ENCODE results near the gene HM13. TPM values are rescaled to one million over a fixed set of nuclear protein-coding genes. Genes with fewer than 3 reads are reported as not detected.

HM13 gene
- total and polyA plus RNA-seq, 2 of the 13 experiments (the other 11 are each of a cell fraction or from before 2014, with no cell fraction given), result 118 to 243 TPM

DNA sequence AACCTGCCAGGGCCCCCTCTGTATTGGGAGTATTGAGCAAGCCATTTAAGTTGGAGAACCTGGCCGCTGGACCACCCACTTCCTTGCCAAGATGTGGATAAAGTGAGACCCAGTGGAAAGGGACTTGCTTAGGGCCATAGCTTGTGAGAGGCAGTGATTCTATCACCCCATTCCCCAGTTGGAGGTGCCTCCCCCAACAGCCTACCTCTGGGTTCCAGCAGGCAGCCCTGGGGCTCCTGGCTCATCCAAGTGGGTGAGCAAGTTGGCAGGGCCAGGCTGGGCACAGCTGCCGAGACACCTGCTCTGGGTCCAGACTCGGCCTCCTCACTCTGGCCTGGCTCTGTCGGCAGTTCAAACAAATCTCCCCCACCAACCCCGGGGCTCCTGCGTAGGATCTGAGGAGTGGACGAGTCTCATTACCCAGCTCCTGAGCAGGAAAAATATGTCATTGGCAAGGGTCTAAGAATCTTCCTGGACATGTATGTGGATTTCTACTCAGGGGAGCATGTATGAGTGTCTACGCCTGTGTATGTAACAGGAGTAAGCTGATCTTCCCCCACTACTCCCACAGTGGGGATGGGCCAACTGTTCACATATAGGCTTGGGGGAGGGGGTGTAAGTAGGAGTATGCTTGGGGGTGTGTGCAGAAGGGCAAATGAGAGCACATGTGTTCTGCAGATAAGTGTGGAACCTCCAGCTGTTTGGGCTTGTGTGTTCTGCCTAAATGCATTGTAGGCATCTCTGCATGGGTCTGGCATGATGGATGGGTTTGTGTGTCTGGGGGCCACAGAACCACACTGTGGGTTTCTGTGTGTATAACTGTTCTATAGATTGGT is 92.8 kb downstream of the HM13 start (continued):
- TF ChIP-seq MED1 (CRISPR knock-in tag; IDR thresholded peaks at IDR 0.05), result peak; percentile 86
- TF ChIP-seq, protein P1, sequence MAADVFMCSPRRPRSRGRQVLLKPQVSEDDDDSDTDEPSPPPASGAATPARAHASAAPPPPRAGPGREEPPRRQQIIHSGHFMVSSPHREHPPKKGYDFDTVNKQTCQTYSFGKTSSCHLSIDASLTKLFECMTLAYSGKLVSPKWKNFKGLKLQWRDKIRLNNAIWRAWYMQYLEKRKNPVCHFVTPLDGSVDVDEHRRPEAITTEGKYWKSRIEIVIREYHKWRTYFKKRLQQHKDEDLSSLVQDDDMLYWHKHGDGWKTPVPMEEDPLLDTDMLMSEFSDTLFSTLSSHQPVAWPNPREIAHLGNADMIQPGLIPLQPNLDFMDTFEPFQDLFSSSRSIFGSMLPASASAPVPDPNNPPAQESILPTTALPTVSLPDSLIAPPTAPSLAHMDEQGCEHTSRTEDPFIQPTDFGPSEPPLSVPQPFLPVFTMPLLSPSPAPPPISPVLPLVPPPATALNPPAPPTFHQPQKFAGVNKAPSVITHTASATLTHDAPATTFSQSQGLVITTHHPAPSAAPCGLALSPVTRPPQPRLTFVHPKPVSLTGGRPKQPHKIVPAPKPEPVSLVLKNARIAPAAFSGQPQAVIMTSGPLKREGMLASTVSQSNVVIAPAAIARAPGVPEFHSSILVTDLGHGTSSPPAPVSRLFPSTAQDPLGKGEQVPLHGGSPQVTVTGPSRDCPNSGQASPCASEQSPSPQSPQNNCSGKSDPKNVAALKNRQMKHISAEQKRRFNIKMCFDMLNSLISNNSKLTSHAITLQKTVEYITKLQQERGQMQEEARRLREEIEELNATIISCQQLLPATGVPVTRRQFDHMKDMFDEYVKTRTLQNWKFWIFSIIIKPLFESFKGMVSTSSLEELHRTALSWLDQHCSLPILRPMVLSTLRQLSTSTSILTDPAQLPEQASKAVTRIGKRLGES (CRISPR knock-in tag; IDR thresholded peaks at IDR 0.05; ENCODE audit: borderline replicate concordance), result 0 out of 2 replicates have a peak, but pooled peaks have one; percentile 74
- TF ChIP-seq, protein P2, sequence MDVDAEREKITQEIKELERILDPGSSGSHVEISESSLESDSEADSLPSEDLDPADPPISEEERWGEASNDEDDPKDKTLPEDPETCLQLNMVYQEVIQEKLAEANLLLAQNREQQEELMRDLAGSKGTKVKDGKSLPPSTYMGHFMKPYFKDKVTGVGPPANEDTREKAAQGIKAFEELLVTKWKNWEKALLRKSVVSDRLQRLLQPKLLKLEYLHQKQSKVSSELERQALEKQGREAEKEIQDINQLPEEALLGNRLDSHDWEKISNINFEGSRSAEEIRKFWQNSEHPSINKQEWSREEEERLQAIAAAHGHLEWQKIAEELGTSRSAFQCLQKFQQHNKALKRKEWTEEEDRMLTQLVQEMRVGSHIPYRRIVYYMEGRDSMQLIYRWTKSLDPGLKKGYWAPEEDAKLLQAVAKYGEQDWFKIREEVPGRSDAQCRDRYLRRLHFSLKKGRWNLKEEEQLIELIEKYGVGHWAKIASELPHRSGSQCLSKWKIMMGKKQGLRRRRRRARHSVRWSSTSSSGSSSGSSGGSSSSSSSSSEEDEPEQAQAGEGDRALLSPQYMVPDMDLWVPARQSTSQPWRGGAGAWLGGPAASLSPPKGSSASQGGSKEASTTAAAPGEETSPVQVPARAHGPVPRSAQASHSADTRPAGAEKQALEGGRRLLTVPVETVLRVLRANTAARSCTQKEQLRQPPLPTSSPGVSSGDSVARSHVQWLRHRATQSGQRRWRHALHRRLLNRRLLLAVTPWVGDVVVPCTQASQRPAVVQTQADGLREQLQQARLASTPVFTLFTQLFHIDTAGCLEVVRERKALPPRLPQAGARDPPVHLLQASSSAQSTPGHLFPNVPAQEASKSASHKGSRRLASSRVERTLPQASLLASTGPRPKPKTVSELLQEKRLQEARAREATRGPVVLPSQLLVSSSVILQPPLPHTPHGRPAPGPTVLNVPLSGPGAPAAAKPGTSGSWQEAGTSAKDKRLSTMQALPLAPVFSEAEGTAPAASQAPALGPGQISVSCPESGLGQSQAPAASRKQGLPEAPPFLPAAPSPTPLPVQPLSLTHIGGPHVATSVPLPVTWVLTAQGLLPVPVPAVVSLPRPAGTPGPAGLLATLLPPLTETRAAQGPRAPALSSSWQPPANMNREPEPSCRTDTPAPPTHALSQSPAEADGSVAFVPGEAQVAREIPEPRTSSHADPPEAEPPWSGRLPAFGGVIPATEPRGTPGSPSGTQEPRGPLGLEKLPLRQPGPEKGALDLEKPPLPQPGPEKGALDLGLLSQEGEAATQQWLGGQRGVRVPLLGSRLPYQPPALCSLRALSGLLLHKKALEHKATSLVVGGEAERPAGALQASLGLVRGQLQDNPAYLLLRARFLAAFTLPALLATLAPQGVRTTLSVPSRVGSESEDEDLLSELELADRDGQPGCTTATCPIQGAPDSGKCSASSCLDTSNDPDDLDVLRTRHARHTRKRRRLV (CRISPR knock-in tag; IDR thresholded peaks at IDR 0.05), result no peak
- peak; percentile 92; the same call in 1 of the 2 replicates for TF ChIP-seq NCOR1 (IDR thresholded peaks at IDR 0.05; ENCODE audit: borderline replicate concordance, low read length)
- peak; percentile 86 for TF ChIP-seq POLR2G (IDR thresholded peaks at IDR 0.05; ENCODE audit: low read depth, low read length)
- TF ChIP-seq SP5 (CRISPR knock-in tag; IDR thresholded peaks at IDR 0.05; ENCODE audit: borderline replicate concordance, low read depth), result peak; percentile 36; the same call in 1 of the 2 replicates
- TF ChIP-seq PAWR (CRISPR knock-in tag; IDR thresholded peaks at IDR 0.05; ENCODE audit: borderline replicate concordance), result no peak
- peak; percentile 54 for TF ChIP-seq TAF15 (IDR thresholded peaks at IDR 0.05; ENCODE audit: low read depth, low read length, poor library complexity, severe bottlenecking)
- peak; percentile 90 for TF ChIP-seq SIN3A (IDR thresholded peaks at IDR 0.05; ENCODE audit: borderline replicate concordance, low read depth, low read length)
- TF ChIP-seq TBX3 (IDR thresholded peaks at IDR 0.05; ENCODE audit: borderline replicate concordance), result peak; percentile 31; the same call in 1 of the 2 replicates
- TF ChIP-seq ZNF703 (CRISPR knock-in tag; IDR thresholded peaks at IDR 0.05; ENCODE audit: borderline replicate concordance), result no peak
- peak; percentile 39; the same call in 1 of the 2 replicates for TF ChIP-seq ETV5 (CRISPR knock-in tag; IDR thresholded peaks at IDR 0.05; ENCODE audit: borderline replicate concordance)
- TF ChIP-seq SMAD1 (CRISPR knock-in tag; IDR thresholded peaks at IDR 0.05; ENCODE audit: borderline replicate concordance, low read depth), result no peak
- TF ChIP-seq HOXA9 (CRISPR knock-in tag; IDR thresholded peaks at IDR 0.05; ENCODE audit: borderline replicate concordance), result peak; percentile 62; the same call in 1 of the 2 replicates
- no peak for TF ChIP-seq KDM6A (CRISPR knock-in tag; IDR thresholded peaks at IDR 0.05; ENCODE audit: low read depth)
- TF ChIP-seq KMT2A (CRISPR knock-in tag; IDR thresholded peaks at IDR 0.05), result no peak
- no peak for TF ChIP-seq ZNF839 (CRISPR knock-in tag; IDR thresholded peaks at IDR 0.05; ENCODE audit: borderline replicate concordance)
- TF ChIP-seq ZNF556 (CRISPR knock-in tag; IDR thresholded peaks at IDR 0.05; ENCODE audit: borderline replicate concordance), result 0 out of 2 replicates have a peak, but pooled peaks have one; percentile 38
- no peak for TF ChIP-seq ZNF598 (CRISPR knock-in tag; IDR thresholded peaks at IDR 0.05; ENCODE audit: borderline replicate concordance)
- TF ChIP-seq CHCHD3 (CRISPR knock-in tag; IDR thresholded peaks at IDR 0.05), result no peak; the same call in 1 of the 2 replicates
- peak; percentile 99 for TF ChIP-seq POLR2AphosphoS2 (IDR thresholded peaks at IDR 0.05; ENCODE audit: low read depth, low read length)
- no peak for TF ChIP-seq PLRG1 (conservative IDR thresholded peaks at IDR 0.05)

All from HepG2 (cell line).